SU-DHL-6 (cell line): ENCODE results near the gene PTPRN2.

Source experiments
- H2AFZ ChIP-seq: fragments of 200-600 bp; sonication (generic); 2 replicates; pipeline ENCODE4 v1.6.1; 2014; ENCODE audit warnings: low read depth, mild to moderate bottlenecking, moderate library complexity, mixed read lengths, antibody characterized with exemption, low read length; ENCODE audit not compliant: severe bottlenecking
- H3F3A ChIP-seq: fragments of 200-600 bp; shearing (Covaris generic); 2 replicates; pipeline ENCODE4 v1.6.0; 2016; ENCODE audit warnings: antibody characterized with exemption, mild to moderate bottlenecking; ENCODE audit not compliant: insufficient read depth
- H3K27ac ChIP-seq: fragments of 200-600 bp; sonication (generic); 2 replicates; pipeline ENCODE4 v1.5.1; 2016; ENCODE audit warnings: low read depth, mild to moderate bottlenecking, low read length, moderate library complexity, mixed read lengths
- H3K27me3 ChIP-seq: fragments of 200-600 bp; sonication (generic), shearing (Covaris generic); 2 replicates; pipeline ENCODE4 v1.6.0; 2014; ENCODE audit warnings: mild to moderate bottlenecking, low read length
- H3K36me3 ChIP-seq: fragments of 200-600 bp; sonication (generic); 2 replicates; pipeline ENCODE4 v1.6.1; 2014; ENCODE audit warnings: mild to moderate bottlenecking, low read length, mixed read lengths
- H3K4me2 ChIP-seq: fragments of 300-600, 200-600 bp; shearing (Covaris generic), sonication (generic); 2 replicates; pipeline ENCODE4 v1.6.0; 2014; ENCODE audit warnings: low read length, low read depth, mild to moderate bottlenecking; ENCODE audit not compliant: poor library complexity, severe bottlenecking
- H3K4me3 ChIP-seq: fragments of 200-600 bp; sonication (generic); 2 replicates; pipeline ENCODE4 v1.5.1; 2014; ENCODE audit warnings: antibody characterized with exemption, low read length, mild to moderate bottlenecking, mixed read lengths; ENCODE audit not compliant: insufficient read depth, poor library complexity, severe bottlenecking
- H3K79me2 ChIP-seq: fragments of 200-600 bp; sonication (generic); 2 replicates; pipeline ENCODE4 v1.6.1; 2014; ENCODE audit warnings: mild to moderate bottlenecking, low read length, moderate library complexity; ENCODE audit not compliant: insufficient read depth
- H3K9ac ChIP-seq: fragments of 200-600 bp; sonication (generic); 2 replicates; pipeline ENCODE4 v1.7.0; 2014; ENCODE audit warnings: mild to moderate bottlenecking, low read length
- H3K9me2 ChIP-seq: fragments of 200-600 bp; sonication (generic); replicated peaks from 2 replicates; pipeline ENCODE4 v1.6.1; 2014; ENCODE audit warnings: low read length; ENCODE audit not compliant: insufficient read depth
- H3K9me3 ChIP-seq: fragments of 200-600 bp; sonication (generic); 2 replicates; pipeline ENCODE4 v1.6.1; 2014; ENCODE audit warnings: low read length, mixed read lengths; ENCODE audit not compliant: insufficient read depth
- H4K20me1 ChIP-seq: fragments of 200-600 bp; sonication (generic); 2 replicates; pipeline ENCODE4 v1.6.1; 2014; ENCODE audit warnings: low read depth, mild to moderate bottlenecking, antibody characterized with exemption, low read length, moderate library complexity, mixed read lengths
- EZH2phosphoT487 ChIP-seq: fragments of 200-600 bp; sonication (generic), shearing (Covaris generic); conservative IDR thresholded peaks from 2 replicates; pipeline ENCODE4 v1.6.1; 2018; ENCODE audit warnings: mild to moderate bottlenecking, antibody characterized with exemption, low read length, moderate library complexity, mixed read lengths
- TF ChIP-seq, protein P1 (sequence below): fragments of 200-600 bp; sonication (generic); IDR thresholded peaks from one replicate; pipeline ENCODE4 v1.5.1; 2017; ENCODE audit warnings: antibody characterized with exemption, mild to moderate bottlenecking, low read length, moderate library complexity; ENCODE audit not compliant: insufficient read depth, poor library complexity, severe bottlenecking

Gene PTPRN2

GRCh38 chr7:157612664-157613561 lies 974.7 kb downstream of the PTPRN2 start:
- H3K4me2 ChIP-seq, result no peak overlapping the region
- H3K27me3 ChIP-seq, result no peaks in the 10 kb centered on the region
- H3K9ac ChIP-seq, result no peak overlapping the region
- H3K9me2 ChIP-seq, result no peaks in the 10 kb centered on the region
- no peak overlapping the region for H3K4me3 ChIP-seq
- no peaks in the 10 kb centered on the region for H3K36me3 ChIP-seq
- TF ChIP-seq, protein P1, sequence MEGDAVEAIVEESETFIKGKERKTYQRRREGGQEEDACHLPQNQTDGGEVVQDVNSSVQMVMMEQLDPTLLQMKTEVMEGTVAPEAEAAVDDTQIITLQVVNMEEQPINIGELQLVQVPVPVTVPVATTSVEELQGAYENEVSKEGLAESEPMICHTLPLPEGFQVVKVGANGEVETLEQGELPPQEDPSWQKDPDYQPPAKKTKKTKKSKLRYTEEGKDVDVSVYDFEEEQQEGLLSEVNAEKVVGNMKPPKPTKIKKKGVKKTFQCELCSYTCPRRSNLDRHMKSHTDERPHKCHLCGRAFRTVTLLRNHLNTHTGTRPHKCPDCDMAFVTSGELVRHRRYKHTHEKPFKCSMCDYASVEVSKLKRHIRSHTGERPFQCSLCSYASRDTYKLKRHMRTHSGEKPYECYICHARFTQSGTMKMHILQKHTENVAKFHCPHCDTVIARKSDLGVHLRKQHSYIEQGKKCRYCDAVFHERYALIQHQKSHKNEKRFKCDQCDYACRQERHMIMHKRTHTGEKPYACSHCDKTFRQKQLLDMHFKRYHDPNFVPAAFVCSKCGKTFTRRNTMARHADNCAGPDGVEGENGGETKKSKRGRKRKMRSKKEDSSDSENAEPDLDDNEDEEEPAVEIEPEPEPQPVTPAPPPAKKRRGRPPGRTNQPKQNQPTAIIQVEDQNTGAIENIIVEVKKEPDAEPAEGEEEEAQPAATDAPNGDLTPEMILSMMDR, result no peak
- no peak for TF ChIP-seq EZH2phosphoT487
- no peaks in the 10 kb centered on the region for H3F3A ChIP-seq
- H2AFZ ChIP-seq, result no peak overlapping the region
- no peaks in the 10 kb centered on the region for H4K20me1 ChIP-seq
- H3K9me3 ChIP-seq, result no peaks in the 10 kb centered on the region
- no peak overlapping the region for H3K27ac ChIP-seq
- H3K79me2 ChIP-seq, result no peaks in the 10 kb centered on the region

DNA sequence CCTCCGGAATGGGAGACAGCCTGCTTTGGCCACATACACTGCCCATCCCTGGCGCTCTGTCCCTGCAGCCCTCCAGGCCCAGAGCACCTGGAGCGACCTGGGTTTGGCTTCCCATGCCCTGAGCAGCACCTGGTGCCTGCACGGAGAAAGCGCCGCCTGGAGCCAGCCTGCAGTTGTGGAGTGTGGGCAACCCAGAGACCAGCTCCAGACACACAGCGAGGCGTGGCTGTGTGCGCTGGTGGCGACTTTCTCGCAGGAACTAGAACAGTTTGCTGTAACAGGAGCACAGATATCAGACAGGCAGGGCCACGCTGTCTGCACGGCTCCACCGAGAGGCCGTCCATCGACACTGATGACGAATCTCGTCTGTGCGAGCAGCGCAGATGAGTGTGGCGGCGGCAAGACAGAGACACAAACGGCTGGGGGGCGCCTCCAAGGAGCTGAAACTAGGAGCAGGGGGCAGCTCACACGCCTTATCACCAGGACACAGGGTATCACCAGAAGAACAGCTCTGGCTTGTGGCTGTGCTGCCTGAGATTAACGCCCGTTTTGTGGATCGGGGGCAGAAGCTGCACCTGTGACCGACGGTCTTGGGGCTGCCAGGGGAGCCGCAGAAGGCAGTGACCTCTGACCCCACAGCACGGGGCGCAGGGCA lies 975.5 kb downstream of the PTPRN2 start:
- no peak overlapping the region for H3K9ac ChIP-seq
- no peaks in the 10 kb centered on the region for H3K9me2 ChIP-seq
- H3K4me2 ChIP-seq, result no peak overlapping the region
- H3K79me2 ChIP-seq, result no peaks in the 10 kb centered on the region
- TF ChIP-seq, protein P1, result no peak
- H4K20me1 ChIP-seq, result no peaks in the 10 kb centered on the region
- H3K27ac ChIP-seq, result no peak overlapping the region
- no peak overlapping the region for H2AFZ ChIP-seq
- no peaks in the 10 kb centered on the region for H3K27me3 ChIP-seq
- H3F3A ChIP-seq, result no peaks in the 10 kb centered on the region
- no peaks in the 10 kb centered on the region for H3K9me3 ChIP-seq
- H3K36me3 ChIP-seq, result no peaks in the 10 kb centered on the region
- H3K4me3 ChIP-seq, result no peak overlapping the region

- no peaks in the 10 kb centered on the region for H3K9me3 ChIP-seq
- H3K4me2 ChIP-seq, result no peak overlapping the region
- no peaks in the 10 kb centered on the region for H3K36me3 ChIP-seq
- H3K9me2 ChIP-seq, result no peaks in the 10 kb centered on the region
- no peaks in the 10 kb centered on the region for H3K27me3 ChIP-seq
- no peak overlapping the region for H2AFZ ChIP-seq
- no peaks in the 10 kb centered on the region for H3F3A ChIP-seq
- H3K79me2 ChIP-seq, result no peaks in the 10 kb centered on the region
- no peak overlapping the region for H3K4me3 ChIP-seq
- no peak for TF ChIP-seq EZH2phosphoT487
- TF ChIP-seq, protein P1, result no peak
- no peak overlapping the region for H3K27ac ChIP-seq
- no peak overlapping the region for H3K9ac ChIP-seq
- H4K20me1 ChIP-seq, result no peaks in the 10 kb centered on the region
Observed at GRCh38 chr7:157611341-157611740, 976.3 kb downstream of the PTPRN2 start.
